ENCODE results near the gene HOXD8. TPM values are rescaled to one million over a fixed set of nuclear protein-coding genes. Genes with fewer than 3 reads are reported as not detected.
A peak's percentile ranks its signal among the peaks of the same experiment; 100 is the strongest.

The HOXD8 gene
- total RNA-seq, 1 donor from 2014 or later, result not detected

DNA sequence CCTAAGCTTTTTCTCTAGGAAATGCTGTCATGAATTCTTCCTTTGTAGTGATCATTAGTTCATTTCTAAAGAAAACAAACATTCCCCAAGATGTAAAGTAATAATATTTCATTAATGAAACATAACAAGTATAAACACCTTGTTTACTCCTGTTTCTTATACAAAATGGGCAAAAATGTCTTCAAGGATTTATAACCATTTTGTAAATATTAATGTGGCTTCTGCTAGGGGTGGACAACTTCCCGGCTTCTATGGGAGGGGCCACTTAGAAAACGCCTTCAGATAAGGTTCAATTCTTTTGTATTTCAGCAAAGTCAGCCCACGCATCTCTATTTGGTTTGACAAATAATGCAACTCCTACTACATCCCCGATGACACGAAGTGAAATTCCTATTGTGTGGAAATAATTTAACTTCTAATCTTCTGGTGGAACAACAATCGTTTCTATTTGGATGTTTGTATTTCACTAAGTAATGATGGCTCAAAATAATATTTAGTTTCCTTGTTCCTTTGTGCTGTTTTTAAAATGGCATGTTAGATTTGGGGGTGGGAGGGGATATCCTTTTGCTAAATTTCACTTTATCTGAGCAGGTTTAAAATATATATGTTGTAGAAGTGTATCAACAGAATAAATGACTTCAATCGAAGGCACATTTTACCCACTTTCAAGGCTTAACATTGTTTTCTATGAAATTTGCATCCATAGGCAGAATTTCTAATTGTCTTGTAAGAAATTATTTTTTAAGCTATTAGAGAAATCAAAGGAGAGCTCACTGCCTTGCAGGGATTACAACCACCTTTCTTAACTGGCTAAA is 44.3 kb downstream of the HOXD8 start:
- Mint-ChIP-seq H3K27me3 (peaks cover 97% of the 10 kb centered on the region), H3K36me3 (ENCODE audit: insufficient read depth) (no peaks in the 10 kb centered on the region), H3K4me1 (ENCODE audit: low read depth) (peaks cover 12% of the 10 kb centered on the region), H3K4me3 (ENCODE audit: low read depth) (no peak overlapping the region), H3K27ac (no peak overlapping the region), H3K9me3 (ENCODE audit: low read depth) (no peaks in the 10 kb centered on the region)
- TF ChIP-seq, protein P1, sequence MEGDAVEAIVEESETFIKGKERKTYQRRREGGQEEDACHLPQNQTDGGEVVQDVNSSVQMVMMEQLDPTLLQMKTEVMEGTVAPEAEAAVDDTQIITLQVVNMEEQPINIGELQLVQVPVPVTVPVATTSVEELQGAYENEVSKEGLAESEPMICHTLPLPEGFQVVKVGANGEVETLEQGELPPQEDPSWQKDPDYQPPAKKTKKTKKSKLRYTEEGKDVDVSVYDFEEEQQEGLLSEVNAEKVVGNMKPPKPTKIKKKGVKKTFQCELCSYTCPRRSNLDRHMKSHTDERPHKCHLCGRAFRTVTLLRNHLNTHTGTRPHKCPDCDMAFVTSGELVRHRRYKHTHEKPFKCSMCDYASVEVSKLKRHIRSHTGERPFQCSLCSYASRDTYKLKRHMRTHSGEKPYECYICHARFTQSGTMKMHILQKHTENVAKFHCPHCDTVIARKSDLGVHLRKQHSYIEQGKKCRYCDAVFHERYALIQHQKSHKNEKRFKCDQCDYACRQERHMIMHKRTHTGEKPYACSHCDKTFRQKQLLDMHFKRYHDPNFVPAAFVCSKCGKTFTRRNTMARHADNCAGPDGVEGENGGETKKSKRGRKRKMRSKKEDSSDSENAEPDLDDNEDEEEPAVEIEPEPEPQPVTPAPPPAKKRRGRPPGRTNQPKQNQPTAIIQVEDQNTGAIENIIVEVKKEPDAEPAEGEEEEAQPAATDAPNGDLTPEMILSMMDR (IDR thresholded peaks at IDR 0.05; ENCODE audit: unreplicated experiment), result no peak
- DNase-seq (ENCODE audit: low spot score, unreplicated experiment), result no peak

DNA sequence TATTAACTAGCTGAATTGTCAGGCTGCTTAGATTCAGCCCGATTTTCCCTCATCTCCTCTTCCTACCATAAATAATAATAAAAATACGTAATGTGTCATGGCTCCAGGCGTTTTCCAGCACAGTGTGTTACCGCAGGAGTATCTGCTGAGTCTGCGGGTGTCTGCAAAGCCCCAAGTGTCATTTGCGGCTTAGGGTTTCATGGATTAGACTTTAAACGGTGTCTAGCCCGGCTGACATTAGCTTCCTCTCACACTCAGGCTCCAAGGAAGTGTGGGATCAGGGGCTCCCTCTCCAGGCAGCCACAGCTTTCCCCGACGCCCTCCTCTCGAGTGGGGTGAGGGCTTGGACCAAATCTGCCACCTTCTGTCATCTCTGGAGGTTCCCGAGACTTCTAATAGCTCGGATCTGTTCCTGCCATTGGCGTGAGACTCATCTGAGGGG is 44.9 kb downstream of the HOXD8 start:
- peaks cover 12% of the 10 kb centered on the region for H3K4me1 Mint-ChIP-seq (ENCODE audit: low read depth)
- TF ChIP-seq, protein P1 (IDR thresholded peaks at IDR 0.05; ENCODE audit: unreplicated experiment), result no peak
- H3K4me3 Mint-ChIP-seq (ENCODE audit: low read depth), result no peak overlapping the region
- H3K36me3 Mint-ChIP-seq (ENCODE audit: insufficient read depth), result no peaks in the 10 kb centered on the region
- no peaks in the 10 kb centered on the region for H3K9me3 Mint-ChIP-seq (ENCODE audit: low read depth)
- DNase-seq (ENCODE audit: low spot score, unreplicated experiment), result no peak
- H3K27ac Mint-ChIP-seq, result peak overlapping the region; percentile 52
- H3K27me3 Mint-ChIP-seq, result peaks cover 98% of the 10 kb centered on the region

DNA sequence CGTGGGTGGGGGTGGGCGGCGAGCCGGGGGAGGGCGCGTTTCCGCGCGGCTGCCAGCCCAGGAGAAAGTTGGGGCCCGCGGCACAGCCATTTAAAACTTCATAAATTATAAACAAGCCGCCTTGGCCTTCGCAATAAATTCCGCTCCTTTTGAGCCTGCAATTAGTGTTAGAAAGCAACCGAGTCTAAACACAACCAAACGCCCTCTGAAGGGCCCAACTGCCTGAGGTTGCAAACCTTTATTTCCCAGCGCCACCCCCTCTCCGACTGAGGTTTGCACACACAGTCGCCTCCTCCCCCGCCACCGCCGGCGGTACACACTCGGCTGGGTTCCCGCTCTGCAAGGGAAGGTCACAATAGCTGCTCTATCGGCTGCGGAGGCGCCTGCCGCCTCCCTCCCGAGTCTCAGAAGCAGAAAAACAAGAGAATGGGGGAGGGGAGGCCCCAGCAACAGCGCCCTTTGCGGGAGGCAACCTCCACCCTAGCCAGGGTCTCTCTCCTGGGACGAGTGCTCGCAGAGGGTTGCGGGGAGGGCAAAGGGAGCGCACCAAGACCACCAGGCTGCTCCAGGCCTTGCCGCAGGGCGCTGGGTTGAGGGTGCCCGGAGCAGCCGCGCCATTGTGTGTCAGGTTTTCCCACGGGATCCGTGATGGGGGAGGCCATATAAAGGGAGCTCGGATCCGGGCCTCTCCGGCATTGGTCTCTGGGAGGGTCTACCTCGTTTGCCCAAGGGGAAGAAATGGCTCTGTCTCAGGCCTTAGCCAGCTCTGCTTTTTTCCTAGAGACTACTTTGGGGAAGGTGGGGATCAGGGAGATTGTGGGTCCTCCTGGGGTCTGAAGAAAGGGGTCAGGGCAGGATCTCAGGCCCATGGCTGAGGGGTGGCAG is 45.6 kb downstream of the HOXD8 start:
- TF ChIP-seq, protein P1 (IDR thresholded peaks at IDR 0.05; ENCODE audit: unreplicated experiment), result no peak
- Mint-ChIP-seq H3K4me3 (ENCODE audit: low read depth) (peak overlapping the region; percentile 65), H3K36me3 (ENCODE audit: insufficient read depth) (no peaks in the 10 kb centered on the region), H3K9me3 (ENCODE audit: low read depth) (no peaks in the 10 kb centered on the region), H3K27me3 (peaks cover 98% of the 10 kb centered on the region), H3K4me1 (ENCODE audit: low read depth) (peaks cover 12% of the 10 kb centered on the region), H3K27ac (peak overlapping the region; percentile 24)
- DNase-seq (ENCODE audit: low spot score, unreplicated experiment), result no peak

DNA sequence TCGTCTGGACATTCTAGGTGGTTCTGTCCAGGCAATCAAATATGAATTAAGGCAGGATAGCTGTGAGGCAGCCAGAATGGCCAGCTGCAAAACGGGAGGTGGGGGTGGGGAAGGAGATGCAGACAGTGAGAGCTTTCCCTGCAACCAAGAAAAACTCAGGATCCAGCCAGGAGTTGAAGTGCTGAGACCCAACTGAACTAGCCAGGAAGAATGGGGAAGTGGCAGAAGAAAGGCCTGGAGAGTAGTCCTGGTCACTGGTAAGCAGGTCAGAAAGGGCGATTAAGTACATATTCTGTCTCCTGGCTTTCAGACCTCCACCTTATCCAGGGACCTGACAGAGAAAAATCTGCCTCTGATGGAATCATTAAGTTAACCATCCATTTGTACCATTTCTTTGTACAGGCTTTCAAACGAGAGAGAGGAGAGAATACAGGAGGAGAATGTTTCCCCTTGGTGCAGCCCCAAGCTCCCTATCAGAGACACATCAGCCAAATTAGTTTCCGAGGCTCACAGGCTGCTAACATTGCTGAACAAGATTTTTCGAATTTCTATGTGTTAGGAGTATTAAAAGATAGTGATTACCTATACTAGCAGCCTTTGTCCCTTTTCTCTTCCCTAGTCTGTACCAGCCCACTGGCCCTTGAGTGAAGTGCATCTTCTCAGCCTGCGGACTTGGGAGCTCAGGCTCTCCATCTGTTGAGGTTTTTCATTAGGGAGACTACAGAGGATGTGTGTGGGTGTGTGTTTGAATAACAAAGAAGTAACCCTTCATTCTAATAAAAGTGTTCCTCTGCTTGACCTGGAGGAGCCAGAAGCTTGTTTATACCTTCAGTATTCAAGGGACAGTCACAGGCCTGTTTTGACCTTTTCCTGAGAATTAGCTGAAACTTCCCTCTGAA is 46.5 kb downstream of the HOXD8 start:
- H3K27ac Mint-ChIP-seq, result no peak overlapping the region
- TF ChIP-seq, protein P1 (IDR thresholded peaks at IDR 0.05; ENCODE audit: unreplicated experiment), result no peak
- peaks cover 98% of the 10 kb centered on the region for H3K27me3 Mint-ChIP-seq
- no peak overlapping the region for H3K4me3 Mint-ChIP-seq (ENCODE audit: low read depth)
- no peak for DNase-seq (ENCODE audit: low spot score, unreplicated experiment)
- H3K36me3 Mint-ChIP-seq (ENCODE audit: insufficient read depth), result no peaks in the 10 kb centered on the region
- peaks cover 12% of the 10 kb centered on the region for H3K4me1 Mint-ChIP-seq (ENCODE audit: low read depth)
- no peaks in the 10 kb centered on the region for H3K9me3 Mint-ChIP-seq (ENCODE audit: low read depth)

All from progenitor cell of endocrine pancreas (in vitro differentiated cells).